Calu3 (cell line): ENCODE results near the gene CYB561A3. TPM values are rescaled to one million over a fixed set of nuclear protein-coding genes. Genes with fewer than 3 reads are reported as not detected.
A peak's percentile ranks its signal among the peaks of the same experiment; 100 is the strongest.

Experiments
- BruUV-seq: library from RNA; stranded (reverse); fragments of 400-500 nt; replicated peaks from 2 replicates; lab custom pipeline; 2021; lab: Mats Ljungman, UMichigan
- CTCF ChIA-PET: fragments of 300-600 bp; sonication (Branson Sonifier 250); formaldehyde crosslinking; loops from one replicate; lab custom pipeline; 2022; ENCODE audit warnings: antibody characterized with exemption; lab: Charles Lee
- DNase-seq: peaks from one replicate; pipeline ENCODE4 v3.0.0; 2022
- H3K27ac Mint-ChIP-seq: one replicate; pipeline ENCODE4 v1.8.0; 2022; ENCODE audit warnings: mixed read lengths; ENCODE audit not compliant: unreplicated experiment
- H3K27me3 Mint-ChIP-seq: one replicate; pipeline ENCODE4 v1.8.0; 2022; ENCODE audit warnings: mixed read lengths; ENCODE audit not compliant: unreplicated experiment
- H3K36me3 Mint-ChIP-seq: one replicate; pipeline ENCODE4 v1.8.0; 2022; ENCODE audit warnings: mild to moderate bottlenecking, moderate library complexity, mixed read lengths; ENCODE audit not compliant: insufficient read depth, unreplicated experiment
- H3K4me1 Mint-ChIP-seq: one replicate; pipeline ENCODE4 v1.8.0; 2022; ENCODE audit warnings: mild to moderate bottlenecking, low read depth, mixed read lengths; ENCODE audit not compliant: unreplicated experiment
- H3K4me3 Mint-ChIP-seq: one replicate; pipeline ENCODE4 v1.8.0; 2022; ENCODE audit warnings: mild to moderate bottlenecking, low read depth, moderate library complexity, mixed read lengths; ENCODE audit not compliant: unreplicated experiment
- H3K9me3 Mint-ChIP-seq: one replicate; pipeline ENCODE4 v1.8.0; 2022; ENCODE audit warnings: low read depth, mixed read lengths; ENCODE audit not compliant: unreplicated experiment
- CTCF ChIP-seq: fragments of 200-600 bp; IDR thresholded peaks from one replicate; pipeline ENCODE4 v1.8.0; 2022; ENCODE audit warnings: antibody characterized with exemption; ENCODE audit not compliant: unreplicated experiment
- intact Hi-C: fragments of 100-400 bp; cut with micrococcal nuclease; formaldehyde crosslinking; loops from one replicate; pipeline ENCODE4 v1.10.0; 2022; ENCODE audit not compliant: unreplicated experiment
- total RNA-seq: library from RNA; stranded (reverse); gene quantifications from 2 replicates; pipeline ENCODE4 v1.2.3, GENCODE V29; 2022

The CYB561A3 gene
- total RNA-seq, 1 experiment from 2014 or later = 39.2 TPM

- Mint-ChIP-seq H3K27me3 (no peaks in the 10 kb centered on the region), H3K27ac (no peak overlapping the region), H3K9me3 (no peaks in the 10 kb centered on the region), H3K36me3 (peaks cover 45% of the 10 kb centered on the region), H3K4me1 (no peaks in the 10 kb centered on the region), H3K4me3 (no peak overlapping the region)
- CTCF ChIA-PET = no interaction called here
- no peak for TF ChIP-seq CTCF
- intact Hi-C loops = no loop called here
- no peak for DNase-seq
- no TSS peak for BruUV-seq
These were observed 5.7 kb upstream of the CYB561A3 start for GRCh38 chr11:61367406-61367805.

GRCh38 chr11:61364012-61364675 is 2.5 kb upstream of the CYB561A3 start:
- no peak for DNase-seq
- no peak overlapping the region for H3K27ac Mint-ChIP-seq
- no peaks in the 10 kb centered on the region for H3K27me3 Mint-ChIP-seq
- H3K36me3 Mint-ChIP-seq = peaks cover 56% of the 10 kb centered on the region
- BruUV-seq = no TSS peak
- CTCF ChIA-PET = interaction anchor here (0.7 to 2.7 kb wide), 2 partner anchors 21 to 363 kb away, joined by 3 to 14 read pairs; no protein-coding TSS in a partner anchor
- intact Hi-C loops = no loop called here
- H3K9me3 Mint-ChIP-seq = no peaks in the 10 kb centered on the region
- no peaks in the 10 kb centered on the region for H3K4me1 Mint-ChIP-seq
- H3K4me3 Mint-ChIP-seq = peak overlapping the region; percentile 91
- TF ChIP-seq CTCF = no peak

- Mint-ChIP-seq H3K4me1 (no peaks in the 10 kb centered on the region), H3K27ac (peak overlapping the region; percentile 83), H3K9me3 (no peaks in the 10 kb centered on the region), H3K36me3 (peaks cover 48% of the 10 kb centered on the region), H3K27me3 (no peaks in the 10 kb centered on the region), H3K4me3 (peak overlapping the region; percentile 91)
- TSS peak; percentile 67 for BruUV-seq
- intact Hi-C loops = no loop called here
- CTCF ChIA-PET = interaction anchor here (0.5 to 2.7 kb wide), 12 partner anchors 8 to 226 kb away, joined by 3 to 23 read pairs (median 4); partner anchors contain the start of genes CPSF7 and SDHAF2
- no peak for TF ChIP-seq CTCF
- peak; percentile 26 for DNase-seq
These were observed 827 bp upstream of the CYB561A3 start for GRCh38 chr11:61362542-61362875.

DNA sequence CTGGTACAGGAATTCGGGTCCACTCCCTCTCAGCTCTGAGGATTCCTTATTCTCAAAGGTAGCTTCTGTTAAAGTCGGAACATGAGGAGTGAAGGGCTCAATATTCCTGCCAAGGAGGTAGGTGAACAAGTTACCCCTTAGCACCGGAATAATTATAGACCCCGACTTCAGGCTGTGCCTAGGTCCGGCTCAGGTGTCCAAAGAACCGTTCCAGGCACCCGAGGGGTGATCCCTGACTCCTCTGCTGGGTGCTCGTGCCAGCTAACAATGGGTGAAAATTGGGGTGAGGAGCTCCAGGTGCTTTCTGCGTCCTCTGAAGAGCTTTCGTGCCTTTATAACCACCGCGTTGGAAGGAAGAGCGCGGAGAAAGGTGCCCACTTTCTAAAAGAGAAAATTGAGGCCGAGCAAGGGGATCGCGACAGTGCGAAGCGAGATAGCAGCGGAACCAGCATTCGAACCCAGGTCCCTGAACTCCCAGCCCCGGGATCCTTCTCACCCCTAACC is 393 bp downstream of the CYB561A3 start:
- Mint-ChIP-seq H3K4me3 (peak overlapping the region; percentile 91), H3K27ac (peak overlapping the region; percentile 83), H3K27me3 (no peaks in the 10 kb centered on the region), H3K9me3 (no peaks in the 10 kb centered on the region), H3K36me3 (peaks cover 41% of the 10 kb centered on the region), H3K4me1 (no peaks in the 10 kb centered on the region)
- DNase-seq = no peak
- no peak for TF ChIP-seq CTCF
- BruUV-seq = no TSS peak
- intact Hi-C loops = no loop called here
- CTCF ChIA-PET = interaction anchor here (1.2 to 2.7 kb wide), 5 partner anchors 9 to 25 kb away, joined by 3 to 23 read pairs (median 3); no protein-coding TSS in a partner anchor
